GM21576 (cell line): ENCODE measurements around the gene OPRM1.
"Not testable (repeated sequence)": the region's sequence is repeated elsewhere in the genome, so short reads cannot be mapped to it uniquely, and the experiment has no call there.

Experiments used
- ATAC-seq: cut with Tn5 transposase; IDR thresholded peaks from one replicate; pipeline ENCODE4 v1.9.1; 2021; ENCODE audit warnings: mild to moderate bottlenecking, moderate library complexity; ENCODE audit not compliant: unreplicated experiment

OPRM1 gene

GRCh38 chr6:154201688-154202087 is 162.6 kb downstream of the OPRM1 start:
- not testable (repeated sequence) for ATAC-seq

- no peak for ATAC-seq
Observed at GRCh38 chr6:154202339-154202738, 163.3 kb downstream of the OPRM1 start.

DNA sequence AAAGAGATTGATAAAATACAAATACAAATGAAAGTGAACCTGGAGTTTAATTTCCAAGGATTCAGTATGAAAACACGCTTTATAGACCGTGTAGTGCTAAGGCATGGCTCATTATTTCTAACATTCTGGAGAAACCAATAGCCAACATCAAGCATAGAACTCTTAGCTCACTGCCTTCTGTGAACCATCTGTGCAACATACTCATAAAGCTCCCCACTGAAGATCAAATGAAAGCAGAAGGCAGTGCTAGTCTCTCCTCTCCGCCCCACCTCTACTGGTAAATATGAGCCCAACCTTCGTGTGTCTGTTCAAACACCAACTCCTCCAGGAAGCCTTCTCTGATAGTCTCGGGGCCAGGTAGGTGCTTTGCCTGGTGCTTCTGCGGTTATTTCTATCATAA is 163.9 kb downstream of the OPRM1 start:
- no peak for ATAC-seq

- ATAC-seq, result no peak
Observed at GRCh38 chr6:154206141-154206540, 167.1 kb downstream of the OPRM1 start.

GRCh38 chr6:154206996-154207395 is 168.0 kb downstream of the OPRM1 start:
- ATAC-seq, result no peak

GRCh38 chr6:154209555-154209954 is 170.5 kb downstream of the OPRM1 start:
- ATAC-seq, result no peak

GRCh38 chr6:154210678-154211077 is 171.6 kb downstream of the OPRM1 start:
- ATAC-seq, result no peak

GRCh38 chr6:154213782-154214181 is 174.7 kb downstream of the OPRM1 start:
- ATAC-seq, result no peak

DNA sequence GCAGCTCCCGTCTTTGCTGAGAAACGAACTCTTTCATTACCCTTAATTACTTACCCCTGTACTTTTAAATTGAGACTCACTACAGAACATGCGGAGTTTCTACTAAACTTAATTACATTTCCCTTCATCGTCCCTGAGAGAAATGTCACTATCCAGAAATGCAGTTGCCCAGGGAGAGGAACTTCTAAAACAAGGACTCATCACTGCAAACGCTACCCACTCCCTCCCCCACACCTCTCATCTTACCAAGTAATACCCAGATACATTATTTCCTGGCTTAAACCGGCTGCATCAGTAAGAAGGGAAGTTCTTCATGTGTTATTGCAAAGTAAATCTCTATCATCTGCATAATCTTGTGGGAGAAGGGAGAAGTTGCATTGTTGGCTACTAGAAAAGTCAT is 179.3 kb downstream of the OPRM1 start:
- no peak for ATAC-seq

- no peak for ATAC-seq
Observed at GRCh38 chr6:154218787-154219186, 179.7 kb downstream of the OPRM1 start.

- ATAC-seq, result no peak
Observed at GRCh38 chr6:154219250-154219649, 180.2 kb downstream of the OPRM1 start.

- no peak for ATAC-seq
Observed at GRCh38 chr6:154222716-154223115, 183.7 kb downstream of the OPRM1 start.

GRCh38 chr6:154223296-154223695 is 184.3 kb downstream of the OPRM1 start:
- ATAC-seq, result no peak

GRCh38 chr6:154226461-154226860 is 187.4 kb downstream of the OPRM1 start:
- ATAC-seq, result no peak

GRCh38 chr6:154227862-154228520 is 189.0 kb downstream of the OPRM1 start:
- ATAC-seq, result no peak

DNA sequence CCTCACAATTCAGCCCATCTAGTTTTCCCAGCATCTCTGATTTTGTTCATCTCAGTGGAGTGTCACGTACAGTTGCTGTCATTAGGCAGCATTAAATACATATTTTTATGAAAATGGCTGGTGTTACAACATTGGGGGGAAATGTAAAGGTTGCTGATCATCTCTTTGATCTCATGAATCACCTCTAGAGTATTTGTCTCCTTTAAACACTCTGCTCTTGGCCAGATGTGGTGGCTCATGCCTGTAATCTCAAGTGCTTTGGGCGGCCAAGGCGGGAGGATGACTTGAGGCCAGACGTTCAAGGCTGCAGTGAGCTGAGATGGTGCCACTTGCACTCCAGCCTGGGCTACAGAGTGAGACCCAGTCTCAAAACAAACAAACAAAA is 189.5 kb downstream of the OPRM1 start:
- ATAC-seq, result no peak

- peak; percentile 80 for ATAC-seq
Observed at GRCh38 chr6:154229786-154230185, 190.7 kb downstream of the OPRM1 start.

- no peak for ATAC-seq
Observed at GRCh38 chr6:154230393-154230792, 191.4 kb downstream of the OPRM1 start.

DNA sequence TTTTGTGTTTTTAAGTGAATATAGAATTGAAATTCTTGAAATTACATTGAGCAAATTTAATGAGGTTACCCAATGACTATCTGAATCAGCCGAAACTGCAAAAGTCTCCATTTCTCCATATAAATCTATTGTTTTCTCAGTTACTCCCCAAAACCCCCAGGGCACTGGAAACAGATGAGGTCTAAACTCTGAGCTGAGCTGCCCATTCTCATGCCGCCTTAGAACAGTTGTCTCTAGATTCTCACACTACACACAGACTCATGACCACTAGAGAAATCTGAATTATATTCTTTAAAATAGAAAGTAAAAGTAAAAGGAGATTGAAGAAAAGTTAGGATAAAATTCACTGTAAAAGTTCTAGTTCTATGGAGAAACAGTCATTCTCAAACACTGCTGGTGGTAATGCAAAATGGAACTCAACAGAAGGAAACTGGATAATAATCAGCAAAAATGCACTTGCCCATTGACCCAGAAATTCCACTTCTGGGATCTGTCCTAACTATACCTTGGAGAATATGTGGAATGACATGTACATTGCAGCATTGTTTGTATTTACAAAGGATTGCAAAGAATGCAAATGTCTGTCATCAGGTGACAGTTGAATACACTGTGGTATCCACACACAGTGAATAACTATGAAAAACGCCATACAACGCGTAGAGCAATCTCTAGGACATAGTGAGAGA is 192.0 kb downstream of the OPRM1 start:
- no peak for ATAC-seq

GRCh38 chr6:154232013-154232910 is 193.2 kb downstream of the OPRM1 start:
- ATAC-seq, result no peak

- ATAC-seq, result no peak
Observed at GRCh38 chr6:154233383-154233782, 194.3 kb downstream of the OPRM1 start.
